Hematopoietic multipotent progenitor cell treated with erythropoietin and hydrocortisone succinate and interleukin-3 and kit ligand, for 8 days (in vitro differentiated cells): Measurements from ENCODE around the gene S100A13.
"Not testable (repeated sequence)": the region's sequence is repeated elsewhere in the genome, so short reads cannot be mapped to it uniquely, and the experiment has no call there.

Experiments
- DNase-seq: peaks from one replicate; pipeline ENCODE4 v3.0.0-alpha.2; 2015

S100A13 gene

GRCh38 chr1:153647346-153647714 lies 20.0 kb upstream of the S100A13 start:
- DNase-seq = peak; percentile 26

DNA sequence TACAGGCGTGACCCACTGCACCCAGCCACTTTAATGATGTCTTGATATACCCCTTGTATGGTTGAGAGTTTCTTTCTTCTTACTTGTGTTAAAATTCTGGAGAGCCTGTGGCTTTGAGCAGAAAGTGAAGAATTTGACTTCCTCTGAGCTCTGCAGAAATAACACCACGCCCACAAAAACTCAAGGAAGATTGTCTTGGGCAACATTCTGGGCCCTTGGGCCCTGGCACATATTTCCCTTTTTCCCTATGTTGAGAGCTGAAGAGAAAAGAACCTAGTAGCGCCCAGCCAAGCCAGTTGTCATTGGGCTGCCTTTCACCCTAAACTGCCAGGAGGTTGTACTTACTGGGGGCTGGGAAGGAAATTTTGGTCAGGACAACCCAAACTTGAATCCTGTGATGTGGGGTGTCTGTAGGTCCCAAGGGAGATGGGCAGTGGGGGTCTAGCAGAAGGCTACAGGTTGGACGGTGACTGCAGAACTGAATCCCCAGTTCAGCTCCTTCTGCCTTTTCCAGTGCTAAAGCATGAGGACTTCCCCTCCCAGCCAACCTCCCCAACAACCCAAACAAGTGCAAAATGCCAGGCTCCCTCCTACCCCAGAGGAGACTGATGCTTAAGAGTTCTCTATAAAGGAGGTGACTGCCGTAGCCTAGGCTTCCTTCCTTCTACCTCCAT lies 19.5 kb upstream of the S100A13 start:
- DNase-seq = no peak

- DNase-seq = no peak
Observed at GRCh38 chr1:153643816-153644215, 16.5 kb upstream of the S100A13 start.

GRCh38 chr1:153643100-153643499 lies 15.8 kb upstream of the S100A13 start:
- DNase-seq = no peak

DNA sequence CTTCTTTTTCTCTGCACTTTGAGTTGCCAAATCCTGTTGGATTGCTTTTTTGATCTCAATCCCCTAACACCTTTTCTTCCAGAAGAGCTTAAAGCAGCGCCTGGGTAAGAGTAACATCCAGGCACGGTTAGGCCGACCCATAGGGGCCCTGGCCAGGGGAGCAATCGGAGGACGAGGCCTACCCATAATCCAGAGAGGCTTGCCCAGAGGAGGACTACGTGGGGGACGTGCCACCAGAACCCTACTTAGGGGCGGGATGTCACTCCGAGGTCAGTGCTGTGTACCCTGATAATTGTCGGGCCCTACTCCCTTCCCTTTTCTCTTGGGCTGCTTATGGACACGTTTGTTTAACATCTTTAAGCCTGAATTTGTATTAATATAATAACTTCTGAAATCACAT lies 14.9 kb upstream of the S100A13 start:
- DNase-seq = no peak

- no peak for DNase-seq
Observed at GRCh38 chr1:153640861-153641260, 13.6 kb upstream of the S100A13 start.

DNA sequence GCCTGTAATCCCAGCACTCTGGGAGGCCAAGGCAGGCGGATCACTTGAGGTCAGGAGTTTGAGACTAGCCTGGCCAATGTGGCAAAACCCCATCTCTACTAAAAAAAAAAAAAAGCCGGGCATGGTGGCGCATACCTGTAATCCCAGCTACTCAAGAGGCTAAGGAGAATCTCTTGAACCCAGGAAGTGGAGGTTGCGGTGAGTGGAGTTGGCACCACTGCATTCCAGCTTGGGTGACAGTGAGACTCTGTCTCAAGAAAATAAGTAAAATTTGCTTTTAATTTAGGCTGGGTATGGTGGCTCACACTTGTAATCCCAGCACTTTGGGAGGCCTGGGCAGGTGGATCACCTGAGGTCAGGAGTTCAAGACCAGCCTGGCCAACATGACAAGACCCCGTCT lies 12.9 kb upstream of the S100A13 start:
- not testable (repeated sequence) for DNase-seq

- DNase-seq = no peak
Observed at GRCh38 chr1:153639280-153639679, 12.0 kb upstream of the S100A13 start.

- DNase-seq = no peak
Observed at GRCh38 chr1:153638261-153638660, 11.0 kb upstream of the S100A13 start.

- DNase-seq = no peak
Observed at GRCh38 chr1:153636312-153636711, 9.0 kb upstream of the S100A13 start.

GRCh38 chr1:153635872-153636271 lies 8.6 kb upstream of the S100A13 start:
- DNase-seq = no peak

DNA sequence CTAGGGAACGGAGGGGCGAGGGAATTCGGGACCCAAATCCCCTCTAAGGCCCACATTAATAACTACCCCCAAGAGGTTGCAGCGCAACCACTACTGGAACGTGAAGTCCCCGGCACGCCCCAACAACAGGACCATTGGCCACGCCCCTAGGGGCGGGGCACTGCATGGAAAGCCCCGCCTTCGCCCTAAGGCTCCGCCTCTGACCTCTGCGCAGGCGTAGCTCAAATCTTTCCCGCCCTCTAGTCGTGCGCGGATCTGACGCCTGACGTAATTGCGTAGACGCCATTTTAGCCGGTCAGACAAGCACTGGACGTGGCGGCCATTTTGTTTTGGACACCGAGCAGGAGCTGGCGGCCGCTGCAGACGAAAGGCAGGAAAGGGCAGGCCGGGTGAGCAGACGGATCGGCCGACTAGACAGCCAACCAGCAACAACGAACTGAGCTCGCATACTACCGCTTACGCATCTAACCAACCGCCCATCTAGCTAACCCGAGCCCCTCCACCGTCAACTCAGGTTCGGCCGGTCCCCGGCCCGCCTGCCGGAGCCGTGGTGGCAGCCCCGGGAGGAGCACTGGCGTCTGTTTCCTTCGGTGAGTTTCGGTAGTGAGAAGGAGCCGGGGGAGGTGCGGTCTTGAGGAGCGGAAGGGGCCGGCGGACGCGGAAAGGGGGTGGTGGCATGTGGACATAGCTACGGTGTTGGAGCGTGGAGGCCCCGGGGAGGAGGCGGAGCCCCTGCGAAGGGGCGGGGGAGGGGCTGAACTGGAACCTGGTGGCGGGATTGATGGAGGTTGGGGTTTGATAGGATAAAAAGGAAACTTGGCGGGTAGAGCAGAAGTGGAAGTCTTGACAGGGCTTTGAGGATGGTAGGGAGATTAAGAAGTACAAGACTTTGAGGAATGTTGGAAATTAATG lies 6.7 kb upstream of the S100A13 start, which contains the start of gene CHTOP:
TSS of gene CHTOP (plus strand) at position 313 of the 912 bp plus-strand sequence. CDS start 2,523 bp downstream, outside the sequence.
- peak; percentile 98 for DNase-seq

DNA sequence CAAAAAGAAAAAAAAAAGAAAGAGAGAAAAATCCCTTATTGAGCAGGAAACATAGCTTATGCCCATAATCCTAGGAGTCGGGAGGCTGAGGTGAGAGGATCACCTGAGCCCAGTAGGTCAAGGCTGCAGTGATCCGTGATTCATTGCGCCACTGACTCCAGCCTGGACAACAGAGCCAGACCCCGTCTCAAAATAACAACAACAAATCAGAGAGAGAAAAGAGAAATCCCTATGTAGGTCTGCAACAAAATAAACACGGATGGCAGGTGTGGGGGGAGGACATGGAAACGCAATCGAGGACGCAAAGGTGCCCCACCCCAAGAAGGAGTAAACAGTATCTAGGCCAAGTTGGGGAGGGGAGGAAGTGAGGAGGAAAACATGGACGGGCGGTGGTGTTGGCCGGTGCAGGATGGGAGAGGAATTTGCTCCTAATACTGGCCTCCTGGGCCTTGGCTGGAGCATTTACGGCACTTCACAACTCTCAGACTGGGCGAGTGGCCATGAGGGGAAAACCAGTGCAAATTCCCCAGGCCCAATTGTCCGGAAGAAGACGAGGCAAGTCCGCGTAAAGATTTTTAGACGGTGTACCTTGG lies 6.0 kb upstream of the S100A13 start:
- DNase-seq = no peak

GRCh38 chr1:153631047-153632022 lies 4.0 kb upstream of the S100A13 start:
- no peak for DNase-seq

DNA sequence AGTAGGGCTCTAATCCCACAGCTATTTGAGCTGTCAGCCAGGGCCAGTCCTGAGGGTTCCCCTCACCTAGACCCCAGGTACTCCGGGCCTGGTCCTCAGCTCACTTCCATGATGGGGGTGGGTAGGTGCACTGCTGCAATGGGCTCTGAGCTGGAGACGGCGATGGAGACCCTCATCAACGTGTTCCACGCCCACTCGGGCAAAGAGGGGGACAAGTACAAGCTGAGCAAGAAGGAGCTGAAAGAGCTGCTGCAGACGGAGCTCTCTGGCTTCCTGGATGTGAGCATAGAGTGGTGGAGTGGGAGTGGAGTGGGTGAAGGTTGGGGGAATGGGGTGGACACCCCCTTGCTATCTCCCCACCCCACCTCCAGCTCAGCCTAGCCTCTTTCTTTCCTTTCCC lies 3.1 kb upstream of the S100A13 start:
- DNase-seq = no peak

- no peak for DNase-seq
Observed at GRCh38 chr1:153629971-153630370, 2.7 kb upstream of the S100A13 start.

DNA sequence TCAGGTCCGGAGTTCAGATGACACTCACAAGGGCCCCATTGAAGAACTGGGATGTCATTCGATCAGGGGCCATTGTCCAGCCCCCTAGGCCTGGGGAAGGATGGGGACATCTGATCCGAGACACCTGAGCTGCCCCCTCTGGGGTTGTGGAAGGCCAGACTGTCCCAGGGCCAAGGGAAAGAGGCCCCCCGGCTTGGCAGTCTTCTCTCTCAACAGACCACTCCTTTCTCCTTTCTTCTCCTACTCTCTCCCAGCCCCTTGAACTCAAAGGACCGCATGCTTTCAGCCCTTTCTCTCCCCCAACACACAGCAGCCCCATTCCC lies 2.0 kb upstream of the S100A13 start:
- no peak for DNase-seq

- no peak for DNase-seq
Observed at GRCh38 chr1:153628638-153629342, 1.5 kb upstream of the S100A13 start.

DNA sequence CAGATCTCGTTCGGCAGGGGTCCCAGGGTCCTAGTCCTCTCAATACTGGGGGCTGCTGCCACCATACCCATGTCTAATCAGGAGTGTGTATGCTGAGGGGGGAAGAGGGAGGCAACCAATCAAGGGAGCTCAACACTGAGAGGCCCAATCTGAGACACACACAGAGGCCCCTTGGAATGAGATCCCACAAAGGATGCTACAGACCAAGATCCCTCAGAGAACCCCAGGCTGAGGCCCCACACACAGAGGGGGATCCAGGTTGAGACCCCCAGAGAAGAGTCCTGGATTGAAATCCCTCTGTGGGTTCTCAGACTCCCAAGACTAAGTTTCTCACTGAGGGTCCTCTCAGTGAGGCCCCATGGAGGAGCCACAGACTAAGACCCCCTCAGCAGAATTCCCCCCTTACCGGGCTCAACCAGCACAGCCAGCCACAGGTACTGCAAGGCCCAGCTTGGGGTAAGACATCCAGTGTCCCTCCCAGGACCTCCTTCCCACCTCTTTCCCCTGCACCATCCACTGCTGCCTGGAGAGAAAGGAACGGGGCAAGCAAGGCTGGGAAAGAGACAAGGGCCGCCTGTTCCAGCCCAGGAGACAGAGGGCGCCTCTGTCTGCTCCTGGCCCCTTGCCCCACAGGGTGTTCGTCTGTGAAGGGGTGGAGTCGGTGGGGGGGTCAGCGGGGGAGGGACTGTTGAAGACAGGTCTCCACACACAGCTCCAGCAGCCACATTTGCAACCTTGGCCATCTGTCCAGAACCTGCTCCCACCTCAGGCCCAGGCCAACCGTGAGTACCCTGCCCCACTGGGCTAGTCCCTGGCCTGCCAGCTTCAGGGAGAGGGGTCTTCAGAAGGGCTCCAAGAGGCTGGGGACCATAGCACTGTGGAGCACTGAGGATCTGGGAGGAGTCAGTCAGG lies 666 bp upstream of the S100A13 start, which contains the start of gene S100A1:
TSS of gene S100A1 (plus strand) at position 720 of the 912 bp plus-strand sequence. CDS start 2,088 bp downstream, outside the sequence.
- DNase-seq = no peak

DNA sequence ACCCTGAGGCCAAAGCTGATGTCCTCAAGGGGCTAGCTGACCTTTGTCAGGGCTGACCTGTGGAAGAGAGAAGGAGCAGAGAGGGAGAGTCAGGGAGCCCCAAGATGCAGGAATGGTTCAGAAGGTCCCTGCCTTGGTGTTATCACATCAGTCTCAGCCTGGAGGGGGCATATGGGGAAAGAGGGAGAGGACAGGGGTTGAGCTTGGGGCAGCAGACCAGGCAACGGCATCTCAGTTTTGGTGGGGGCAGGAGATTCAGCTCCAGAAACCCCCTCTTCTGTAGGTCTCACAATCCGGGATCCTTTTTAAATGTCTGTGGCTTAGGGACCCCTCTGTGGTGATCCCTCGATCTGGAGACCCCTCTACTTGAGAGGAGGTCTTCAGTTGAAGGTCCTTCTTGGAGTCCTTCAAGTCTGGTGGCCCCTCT lies 815 bp downstream of the S100A13 start:
- DNase-seq = no peak
